ENCODE measurements around the gene TIGAR.

The TIGAR gene

GRCh38 chr12:4303750-4304149 is 17.3 kb upstream of the TIGAR start:
- no peak for DNase-seq (ENCODE audit: low spot score)

- DNase-seq (ENCODE audit: low spot score), result peak; percentile 90
Measured at GRCh38 chr12:4307593-4308333, 13.2 kb upstream of the TIGAR start.

GRCh38 chr12:4308334-4308950 is 12.6 kb upstream of the TIGAR start:
- no peak for DNase-seq (ENCODE audit: low spot score)

DNA sequence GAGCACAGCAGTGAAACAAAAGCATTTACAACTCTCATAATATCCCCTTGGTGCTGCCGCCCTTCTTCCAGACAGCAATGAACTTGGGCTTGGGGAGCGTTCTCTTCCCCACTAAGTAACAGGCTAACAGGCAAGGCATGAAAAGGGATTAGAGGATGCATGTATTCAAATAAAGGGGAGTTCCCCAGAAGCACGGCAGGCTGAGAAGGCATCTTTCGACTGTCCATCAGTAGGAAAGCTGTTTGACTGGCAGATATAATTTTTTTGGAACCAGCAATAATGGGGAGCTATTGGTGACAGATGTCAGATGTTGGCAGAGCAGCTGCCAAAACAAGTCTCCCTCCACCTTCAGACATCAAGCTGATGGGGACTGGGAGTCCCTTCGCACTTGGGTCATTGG is 9.2 kb upstream of the TIGAR start:
- DNase-seq (ENCODE audit: low spot score), result peak; percentile 27

GRCh38 chr12:4312251-4312650 is 8.8 kb upstream of the TIGAR start:
- no peak for DNase-seq (ENCODE audit: low spot score)

GRCh38 chr12:4320497-4320852 is 538 bp upstream of the TIGAR start:
- no peak for DNase-seq (ENCODE audit: low spot score)

GRCh38 chr12:4322726-4323125 is 1.7 kb downstream of the TIGAR start:
- no peak for DNase-seq (ENCODE audit: low spot score)

DNA sequence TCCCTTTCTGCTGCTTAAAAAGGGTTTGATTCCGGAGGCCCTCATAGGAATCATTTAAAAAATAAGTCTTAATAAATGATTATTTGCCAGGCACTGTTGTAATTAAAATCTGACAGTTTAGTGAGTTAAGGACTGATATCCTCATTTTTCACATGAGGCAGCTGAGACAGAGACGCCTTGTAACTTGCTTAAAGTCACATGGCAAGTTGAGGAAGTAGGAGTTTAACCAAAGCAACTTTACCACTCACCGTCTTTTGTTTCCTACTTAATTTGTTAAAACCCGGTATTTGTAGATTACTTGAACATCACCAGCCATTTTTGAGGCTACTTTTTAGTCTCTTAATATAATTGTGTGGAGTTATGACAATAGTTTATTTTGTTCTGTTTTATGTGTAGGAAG is 2.4 kb downstream of the TIGAR start:
- DNase-seq (ENCODE audit: low spot score), result no peak

GRCh38 chr12:4324366-4324765 is 3.4 kb downstream of the TIGAR start:
- no peak for DNase-seq (ENCODE audit: low spot score)

DNA sequence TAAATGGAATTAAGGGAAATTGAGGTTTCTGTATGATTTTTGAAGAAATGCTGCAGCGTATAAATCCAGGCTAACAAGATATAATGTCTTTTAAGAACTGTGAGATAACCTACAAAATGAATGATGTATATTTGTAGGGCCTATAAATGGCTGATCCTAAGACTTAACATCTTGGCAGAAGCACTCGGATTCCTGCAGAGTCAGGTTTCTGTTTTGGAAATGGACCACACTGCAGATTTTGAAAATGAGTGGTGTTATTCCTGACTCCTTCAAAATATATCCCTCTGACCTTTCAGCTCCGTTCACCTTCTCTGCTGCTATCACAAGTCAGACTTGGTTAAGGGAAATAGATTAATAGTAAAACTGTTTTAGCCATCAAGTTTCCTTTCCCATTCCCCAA is 5.0 kb downstream of the TIGAR start:
- no peak for DNase-seq (ENCODE audit: low spot score)

DNA sequence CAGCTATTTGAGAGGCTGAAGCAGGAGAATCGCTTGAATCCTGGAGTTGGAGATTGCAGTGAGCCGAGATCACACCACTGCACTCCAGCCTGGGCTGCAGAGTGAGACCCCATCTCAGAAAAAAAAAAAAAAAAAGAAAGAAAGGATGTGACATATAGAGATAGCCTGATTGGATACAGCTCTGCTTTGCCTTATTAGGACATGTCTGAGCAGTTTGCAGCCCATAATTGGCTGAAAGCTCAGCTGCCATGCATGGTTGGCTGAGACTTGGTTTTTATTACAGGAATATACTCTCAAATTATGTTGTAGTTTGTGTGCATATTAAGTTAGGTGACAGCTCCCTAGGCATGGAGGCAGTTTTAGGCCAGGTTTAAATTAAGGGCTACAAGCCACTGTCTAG is 6.3 kb downstream of the TIGAR start:
- no peak for DNase-seq (ENCODE audit: low spot score)

DNA sequence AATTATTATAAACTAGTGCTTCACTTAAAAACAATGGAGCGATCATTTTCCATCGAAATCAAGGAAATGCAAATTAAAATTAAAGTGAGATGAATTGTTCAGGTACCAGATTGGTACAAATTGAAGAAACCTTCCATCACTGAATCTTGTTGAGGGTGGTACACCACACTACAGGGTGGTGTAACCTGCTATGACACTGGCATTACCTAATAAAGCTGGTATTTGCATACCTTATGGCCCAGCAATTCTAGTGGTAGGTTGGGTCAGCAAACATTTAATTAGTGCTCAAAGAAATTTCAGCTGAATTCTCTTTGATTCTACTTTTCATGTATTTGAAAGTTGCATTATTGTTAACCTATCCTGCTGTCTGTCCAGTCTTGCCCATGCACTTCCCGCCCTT is 9.2 kb downstream of the TIGAR start:
- no peak for DNase-seq (ENCODE audit: low spot score)

DNA sequence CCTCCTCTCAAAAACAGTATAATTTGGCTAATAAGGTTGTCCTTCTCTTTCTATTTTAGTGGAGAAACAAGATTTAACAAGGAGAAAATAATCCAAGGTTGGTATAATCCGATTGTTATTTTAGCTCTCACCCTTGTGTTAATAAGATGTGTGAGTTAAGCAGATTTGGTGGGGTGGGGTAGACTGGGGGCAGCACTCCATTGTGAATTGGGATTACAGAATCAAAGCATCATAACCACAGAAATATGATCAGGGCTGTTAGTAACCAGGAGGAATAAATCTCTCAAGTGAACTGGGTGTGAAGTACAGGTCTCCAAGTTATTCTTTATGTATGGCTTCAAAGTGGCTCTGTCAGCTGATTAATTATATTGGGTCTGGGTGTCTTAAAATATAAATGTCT is 10.2 kb downstream of the TIGAR start:
- no peak for DNase-seq (ENCODE audit: low spot score)

- no peak for DNase-seq (ENCODE audit: low spot score)
Measured at GRCh38 chr12:4331842-4332241, 10.8 kb downstream of the TIGAR start.

- no peak for DNase-seq (ENCODE audit: low spot score)
Measured at GRCh38 chr12:4346931-4347330, 25.9 kb downstream of the TIGAR start.

DNA sequence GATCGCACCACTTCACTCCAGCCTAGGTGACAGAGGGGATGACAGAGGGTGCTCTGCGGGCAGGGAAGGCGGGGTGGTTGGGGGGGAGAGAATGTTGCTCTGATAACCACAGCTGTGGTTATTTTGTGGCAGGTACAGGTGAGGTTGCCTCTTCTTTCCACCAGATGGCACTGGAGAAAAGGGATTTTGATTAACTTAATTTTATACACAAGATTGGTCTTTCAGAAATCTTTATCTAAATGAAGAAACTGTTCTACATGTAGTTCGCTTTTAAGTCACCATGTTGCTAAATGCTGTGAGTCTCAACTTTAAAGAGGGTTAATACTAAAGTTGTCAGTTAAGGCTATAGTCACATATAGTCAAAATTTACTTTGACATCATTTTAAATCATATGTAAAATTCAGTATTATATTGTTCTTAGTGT is 32.8 kb downstream of the TIGAR start:
- DNase-seq (ENCODE audit: low spot score), result no peak

- no peak for DNase-seq (ENCODE audit: low spot score)
Measured at GRCh38 chr12:4355156-4356040, 34.4 kb downstream of the TIGAR start.

GRCh38 chr12:4356041-4356327 is 35.0 kb downstream of the TIGAR start:
- DNase-seq (ENCODE audit: low spot score), result peak; percentile 83

GRCh38 chr12:4366090-4366489 is 45.1 kb downstream of the TIGAR start:
- DNase-seq (ENCODE audit: low spot score), result no peak

- no peak for DNase-seq (ENCODE audit: low spot score)
Measured at GRCh38 chr12:4369548-4369947, 48.5 kb downstream of the TIGAR start.

- DNase-seq (ENCODE audit: low spot score), result no peak
Measured at GRCh38 chr12:4370265-4370664, 49.3 kb downstream of the TIGAR start.

DNA sequence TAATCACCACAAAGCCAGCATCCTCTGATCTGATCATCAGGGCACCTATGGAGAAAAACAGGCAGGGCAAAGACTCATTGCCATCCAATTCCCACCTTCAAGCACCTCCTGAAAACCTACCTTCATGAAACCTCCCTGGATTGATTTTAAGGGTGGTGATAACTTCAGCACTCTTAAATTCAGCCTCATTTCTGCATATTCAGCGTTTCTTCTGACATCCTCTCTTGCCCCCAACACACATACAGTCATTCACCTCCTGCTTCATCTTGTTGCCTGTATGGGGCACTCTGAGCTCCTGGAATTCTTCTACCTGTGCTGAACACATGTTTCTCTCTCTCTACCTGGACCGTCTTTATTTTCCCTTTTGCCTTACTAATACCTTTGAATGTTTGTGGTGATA is 51.6 kb downstream of the TIGAR start:
- no peak for DNase-seq (ENCODE audit: low spot score)

DNA sequence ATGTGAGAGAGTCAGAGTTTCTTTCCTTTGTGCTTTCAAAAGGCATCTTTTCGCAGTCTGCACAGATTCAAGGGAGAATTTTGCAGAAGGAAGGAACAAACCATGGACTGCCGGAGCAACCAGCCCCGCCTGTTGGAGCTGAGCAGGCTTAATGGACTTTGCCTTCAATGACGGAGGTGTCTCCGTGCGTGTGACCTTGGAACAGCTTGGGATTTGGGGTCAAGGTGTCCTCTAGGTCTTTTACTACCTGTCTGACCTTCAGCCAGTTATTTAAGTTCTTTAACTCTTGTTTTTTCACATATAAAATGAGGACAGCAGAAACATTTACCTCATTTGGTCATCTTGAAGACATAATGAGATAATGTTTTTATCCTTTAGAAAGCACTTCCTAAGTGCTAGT is 54.4 kb downstream of the TIGAR start:
- no peak for DNase-seq (ENCODE audit: low spot score)

Data from ecto neural progenitor cell (in vitro differentiated cells).